Measurements from ENCODE around the gene ILRUN. TPM values are rescaled to one million over a fixed set of nuclear protein-coding genes. Genes with fewer than 3 reads are reported as not detected.
"Not testable (repeated sequence)": the region's sequence is repeated elsewhere in the genome, so short reads cannot be mapped to it uniquely, and the experiment has no call there.

Gene ILRUN
- total RNA-seq, 1 donor from 2014 or later: 52.0 TPM

DNA sequence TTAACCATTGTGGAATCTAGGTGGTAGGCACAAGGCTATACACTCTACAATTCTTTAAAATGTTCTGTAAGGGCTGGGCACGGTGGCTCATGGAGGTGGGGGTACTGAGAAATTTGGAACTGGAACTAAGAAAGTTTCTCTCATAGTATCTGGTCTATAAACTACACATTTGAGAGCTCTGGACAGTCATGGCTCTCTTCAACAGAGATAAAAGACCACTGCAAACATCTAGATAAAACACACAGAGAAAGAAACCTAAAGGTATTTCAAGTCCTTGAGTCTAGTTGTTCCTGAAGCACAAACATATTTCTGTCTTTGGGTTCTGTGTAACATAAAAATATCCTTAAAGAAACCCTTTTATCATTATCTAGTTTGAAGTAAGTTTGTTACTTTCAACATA is 35.2 kb downstream of the ILRUN start:
- Mint-ChIP-seq H3K9me3 (no peaks in the 10 kb centered on the region), H3K4me1 (peaks cover 38% of the 10 kb centered on the region), H3K27me3 (ENCODE audit: low read depth) (no peaks in the 10 kb centered on the region), H3K36me3 (ENCODE audit: low read depth) (no peaks in the 10 kb centered on the region), H3K4me3 (no peak overlapping the region), H3K27ac (ENCODE audit: unreplicated experiment) (no peak overlapping the region)
- TF ChIP-seq, protein P1, sequence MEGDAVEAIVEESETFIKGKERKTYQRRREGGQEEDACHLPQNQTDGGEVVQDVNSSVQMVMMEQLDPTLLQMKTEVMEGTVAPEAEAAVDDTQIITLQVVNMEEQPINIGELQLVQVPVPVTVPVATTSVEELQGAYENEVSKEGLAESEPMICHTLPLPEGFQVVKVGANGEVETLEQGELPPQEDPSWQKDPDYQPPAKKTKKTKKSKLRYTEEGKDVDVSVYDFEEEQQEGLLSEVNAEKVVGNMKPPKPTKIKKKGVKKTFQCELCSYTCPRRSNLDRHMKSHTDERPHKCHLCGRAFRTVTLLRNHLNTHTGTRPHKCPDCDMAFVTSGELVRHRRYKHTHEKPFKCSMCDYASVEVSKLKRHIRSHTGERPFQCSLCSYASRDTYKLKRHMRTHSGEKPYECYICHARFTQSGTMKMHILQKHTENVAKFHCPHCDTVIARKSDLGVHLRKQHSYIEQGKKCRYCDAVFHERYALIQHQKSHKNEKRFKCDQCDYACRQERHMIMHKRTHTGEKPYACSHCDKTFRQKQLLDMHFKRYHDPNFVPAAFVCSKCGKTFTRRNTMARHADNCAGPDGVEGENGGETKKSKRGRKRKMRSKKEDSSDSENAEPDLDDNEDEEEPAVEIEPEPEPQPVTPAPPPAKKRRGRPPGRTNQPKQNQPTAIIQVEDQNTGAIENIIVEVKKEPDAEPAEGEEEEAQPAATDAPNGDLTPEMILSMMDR (conservative IDR thresholded peaks at IDR 0.05): no peak
- DNase-seq (ENCODE audit: low read depth, low spot score): no peak

DNA sequence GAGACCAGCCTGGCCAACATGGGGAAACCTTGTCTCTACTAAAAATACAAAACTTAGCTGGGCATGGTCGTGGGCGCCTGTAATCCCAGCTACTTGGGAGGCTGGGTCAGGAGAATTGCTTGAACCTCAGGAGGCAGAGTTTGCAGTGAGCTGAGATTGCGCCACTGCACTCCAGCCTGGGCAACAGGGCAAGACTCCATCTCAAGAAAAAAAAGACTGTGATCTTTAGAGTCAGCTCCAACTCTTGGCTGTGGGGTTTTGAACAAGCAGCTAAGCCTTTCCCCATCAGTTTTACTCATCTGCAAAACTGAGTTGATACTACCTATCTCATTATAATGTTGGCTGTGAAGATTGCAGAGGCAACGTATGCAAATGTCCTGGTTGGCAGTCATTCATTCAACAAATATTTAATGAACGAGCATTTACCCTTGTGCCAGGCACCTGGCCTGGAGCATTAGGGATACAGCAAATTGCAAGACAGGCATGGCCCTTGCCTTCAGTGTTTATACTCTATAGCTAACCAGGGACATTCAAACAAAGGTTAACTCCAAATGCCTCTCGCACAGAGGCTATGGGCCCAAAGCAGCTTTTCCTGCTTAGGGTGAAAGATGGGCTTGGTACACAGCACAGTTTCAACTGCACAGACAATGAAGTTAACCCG is 37.8 kb downstream of the ILRUN start:
- H3K4me1 Mint-ChIP-seq: peaks cover 37% of the 10 kb centered on the region
- no peaks in the 10 kb centered on the region for H3K9me3 Mint-ChIP-seq
- no peak overlapping the region for H3K4me3 Mint-ChIP-seq
- no peaks in the 10 kb centered on the region for H3K27me3 Mint-ChIP-seq (ENCODE audit: low read depth)
- DNase-seq (ENCODE audit: low read depth, low spot score): no peak
- TF ChIP-seq, protein P1 (conservative IDR thresholded peaks at IDR 0.05): no peak
- peaks cover 4% of the 10 kb centered on the region for H3K36me3 Mint-ChIP-seq (ENCODE audit: low read depth)
- no peak overlapping the region for H3K27ac Mint-ChIP-seq (ENCODE audit: unreplicated experiment)

DNA sequence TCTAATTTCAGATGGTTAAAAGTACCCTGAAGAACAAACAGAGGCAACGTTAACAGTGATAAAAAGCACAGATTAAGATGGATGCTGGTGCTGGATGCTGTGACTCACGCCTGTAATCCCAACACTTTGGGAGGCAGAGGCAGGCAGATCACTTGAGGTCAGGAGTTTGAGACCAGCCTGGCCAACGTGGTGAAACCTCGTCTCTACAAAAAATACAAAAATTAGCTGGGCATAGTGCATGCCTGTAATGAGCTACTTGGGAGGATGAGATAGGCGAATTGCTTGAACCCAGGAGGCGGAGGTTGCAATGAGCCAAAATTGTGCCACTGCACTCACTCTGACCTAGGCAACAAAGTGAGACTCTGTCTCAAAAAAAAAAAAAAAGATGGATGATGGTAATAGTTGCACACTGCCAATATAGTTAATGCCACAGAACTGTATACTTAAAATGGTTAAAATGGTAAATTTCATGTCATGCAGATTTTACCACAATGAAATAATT is 38.5 kb downstream of the ILRUN start:
- H3K4me3 Mint-ChIP-seq; H3K36me3 Mint-ChIP-seq (ENCODE audit: low read depth); DNase-seq (ENCODE audit: low read depth, low spot score); H3K27ac Mint-ChIP-seq (ENCODE audit: unreplicated experiment); H3K9me3 Mint-ChIP-seq; H3K27me3 Mint-ChIP-seq (ENCODE audit: low read depth): not testable (repeated sequence)
- H3K4me1 Mint-ChIP-seq: peaks cover 34% of the 10 kb centered on the region

DNA sequence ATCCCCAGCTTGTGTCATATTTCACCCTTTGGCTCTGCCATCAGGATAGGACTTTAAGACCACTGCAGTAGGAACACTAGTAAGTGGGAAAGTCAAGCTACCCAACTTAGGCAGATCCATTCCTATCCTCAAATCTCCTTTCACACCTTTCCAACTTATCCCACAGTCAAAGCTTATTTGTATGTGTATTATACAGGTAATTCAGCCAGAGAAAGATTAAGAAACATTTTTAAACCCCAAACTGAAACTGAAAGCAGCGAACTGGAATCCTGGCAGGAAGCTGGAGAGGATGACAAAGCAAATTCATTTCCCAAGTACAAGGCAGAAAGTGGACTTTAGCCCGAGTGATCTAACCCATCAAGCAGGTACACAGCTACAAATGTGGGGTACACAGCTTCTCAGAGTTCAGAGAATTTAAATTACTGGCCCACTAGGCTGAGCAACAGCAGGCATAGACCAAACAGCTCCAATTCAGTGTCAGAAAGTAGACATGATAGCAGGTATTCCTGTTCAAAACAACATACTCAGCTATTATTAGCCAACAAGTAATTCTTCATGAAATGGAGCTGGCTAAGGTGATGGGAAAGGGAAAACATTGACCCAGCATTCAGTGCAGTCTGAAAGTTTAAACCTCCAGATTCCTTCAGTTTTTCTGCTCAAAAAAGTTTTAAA is 39.1 kb downstream of the ILRUN start:
- DNase-seq (ENCODE audit: low read depth, low spot score): no peak
- Mint-ChIP-seq H3K4me1 (peaks cover 34% of the 10 kb centered on the region), H3K27ac (ENCODE audit: unreplicated experiment) (peak overlapping the region; percentile 44), H3K36me3 (ENCODE audit: low read depth) (peaks cover 4% of the 10 kb centered on the region), H3K4me3 (no peak overlapping the region), H3K9me3 (no peaks in the 10 kb centered on the region), H3K27me3 (ENCODE audit: low read depth) (no peaks in the 10 kb centered on the region)
- TF ChIP-seq, protein P1 (conservative IDR thresholded peaks at IDR 0.05): no peak

DNA sequence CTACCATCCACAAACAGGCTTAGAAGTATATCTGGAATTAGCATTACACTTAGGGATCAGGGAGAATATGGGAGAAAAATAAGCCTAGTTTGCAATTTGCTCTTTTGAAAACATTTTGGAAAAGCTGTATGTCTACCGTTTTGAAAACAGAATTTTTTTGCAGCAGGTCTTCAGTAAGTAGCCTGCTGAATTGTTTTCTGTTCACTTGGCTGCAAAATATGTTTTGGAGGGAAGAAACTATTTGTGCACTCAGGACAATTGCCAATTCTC is 39.6 kb downstream of the ILRUN start:
- DNase-seq (ENCODE audit: low read depth, low spot score): no peak
- no peaks in the 10 kb centered on the region for H3K9me3 Mint-ChIP-seq
- no peaks in the 10 kb centered on the region for H3K27me3 Mint-ChIP-seq (ENCODE audit: low read depth)
- no peak overlapping the region for H3K4me3 Mint-ChIP-seq
- TF ChIP-seq, protein P1 (conservative IDR thresholded peaks at IDR 0.05): no peak
- H3K36me3 Mint-ChIP-seq (ENCODE audit: low read depth): peaks cover 4% of the 10 kb centered on the region
- H3K4me1 Mint-ChIP-seq: peaks cover 34% of the 10 kb centered on the region
- peak overlapping the region; percentile 44 for H3K27ac Mint-ChIP-seq (ENCODE audit: unreplicated experiment)

DNA sequence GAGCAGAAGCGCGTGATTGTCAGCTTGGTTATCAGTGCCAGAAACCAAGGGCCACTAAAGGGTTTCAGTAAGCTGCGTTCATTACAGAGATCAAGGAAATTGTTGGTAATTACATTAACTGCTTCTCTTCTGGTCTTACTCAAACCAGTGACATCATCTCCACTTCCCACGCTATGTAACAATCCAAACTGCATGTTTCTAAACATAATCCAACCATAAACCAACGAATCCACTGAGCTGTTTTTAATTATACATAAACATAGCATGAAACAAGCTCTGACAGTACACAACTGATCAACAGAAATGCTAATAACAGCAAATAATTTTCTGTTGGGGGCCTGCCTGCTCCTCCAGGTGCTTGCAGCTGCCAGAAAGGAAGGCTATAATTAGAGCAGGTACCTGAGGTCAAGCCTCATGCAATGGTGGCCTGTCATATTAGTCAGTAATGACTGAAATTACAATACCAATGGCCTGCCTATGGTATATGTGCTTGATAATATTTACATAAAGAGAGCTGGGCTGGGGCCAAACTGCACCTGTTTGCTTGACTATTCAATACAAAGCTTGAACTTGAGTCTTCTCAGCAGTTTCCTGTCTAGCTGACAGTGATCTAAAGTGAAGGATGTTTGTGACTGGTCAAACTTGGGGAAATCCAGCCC is 40.1 kb downstream of the ILRUN start:
- Mint-ChIP-seq H3K4me3 (no peak overlapping the region), H3K27ac (ENCODE audit: unreplicated experiment) (no peak overlapping the region), H3K36me3 (ENCODE audit: low read depth) (peaks cover 4% of the 10 kb centered on the region), H3K9me3 (no peaks in the 10 kb centered on the region), H3K27me3 (ENCODE audit: low read depth) (no peaks in the 10 kb centered on the region), H3K4me1 (peaks cover 34% of the 10 kb centered on the region)
- DNase-seq (ENCODE audit: low read depth, low spot score): no peak
- TF ChIP-seq, protein P1 (conservative IDR thresholded peaks at IDR 0.05): no peak

DNA sequence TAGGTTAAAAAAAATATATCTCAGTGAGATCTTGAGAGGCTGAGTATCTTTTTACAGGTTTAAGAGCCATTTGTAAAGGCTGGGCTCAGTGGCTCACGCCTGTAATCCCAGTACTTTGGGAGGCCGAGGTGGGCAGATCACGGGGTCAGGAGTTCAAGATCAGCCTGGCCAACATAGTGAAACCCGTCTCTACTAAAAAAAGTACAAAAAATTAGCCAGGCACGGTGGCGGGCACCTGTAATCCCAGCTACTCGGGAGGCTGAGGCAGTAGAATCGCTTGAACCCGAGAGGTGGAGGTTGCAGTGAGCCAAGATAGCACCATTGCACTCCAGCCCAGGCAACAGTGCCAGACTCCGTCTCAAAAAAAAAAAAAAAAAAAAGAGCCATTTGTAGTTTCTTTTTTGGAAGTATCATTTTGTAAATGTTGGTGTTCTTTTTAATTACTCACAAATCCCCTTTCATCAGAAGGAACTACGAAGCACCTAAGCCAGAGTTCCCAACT is 40.6 kb downstream of the ILRUN start:
- not testable (repeated sequence) for H3K36me3 Mint-ChIP-seq (ENCODE audit: low read depth); H3K27me3 Mint-ChIP-seq (ENCODE audit: low read depth); H3K27ac Mint-ChIP-seq (ENCODE audit: unreplicated experiment); H3K9me3 Mint-ChIP-seq; DNase-seq (ENCODE audit: low read depth, low spot score); H3K4me3 Mint-ChIP-seq
- H3K4me1 Mint-ChIP-seq: peaks cover 34% of the 10 kb centered on the region
